ENCODE data around the gene LHPP.

LHPP gene

DNA sequence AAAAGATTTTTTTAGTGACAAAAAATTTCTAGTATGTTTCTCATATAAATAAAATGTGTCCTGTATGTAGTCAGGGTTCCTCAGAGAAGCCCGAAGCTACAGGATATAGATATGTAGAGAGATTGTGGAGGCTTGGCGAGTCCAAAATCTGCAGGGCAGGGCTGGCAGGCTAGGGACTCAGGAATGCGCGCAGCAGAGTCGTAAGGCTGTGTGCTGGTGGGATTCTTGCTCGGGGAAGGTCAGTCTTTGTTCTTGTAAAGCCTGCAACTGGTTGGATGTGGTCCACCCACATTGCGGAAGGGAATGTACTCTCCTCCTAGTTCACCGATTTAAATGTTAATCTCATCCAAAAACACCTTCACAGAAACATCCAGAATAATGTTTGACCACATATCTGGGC, 30.6 kb downstream of the LHPP start:
- H3K36me3 ChIP-seq (ENCODE audit: insufficient read depth, low read depth, low read length): peaks cover 25% of the 10 kb centered on the region
- H3K9me3 ChIP-seq (ENCODE audit: insufficient read depth, low read depth, low read length): no peaks in the 10 kb centered on the region; the same call in 1 of the 2 replicates
- no peak overlapping the region for H3K4me3 ChIP-seq (ENCODE audit: low read length)
- no peak overlapping the region for H3K9ac ChIP-seq (ENCODE audit: low read depth, low read length)
- no peak overlapping the region for H3K27ac ChIP-seq (ENCODE audit: low read length)
- no peaks in the 10 kb centered on the region for H3K4me1 ChIP-seq (ENCODE audit: insufficient read depth, low read length)
- H3K27me3 ChIP-seq (ENCODE audit: insufficient read depth, low read length): no peaks in the 10 kb centered on the region

DNA sequence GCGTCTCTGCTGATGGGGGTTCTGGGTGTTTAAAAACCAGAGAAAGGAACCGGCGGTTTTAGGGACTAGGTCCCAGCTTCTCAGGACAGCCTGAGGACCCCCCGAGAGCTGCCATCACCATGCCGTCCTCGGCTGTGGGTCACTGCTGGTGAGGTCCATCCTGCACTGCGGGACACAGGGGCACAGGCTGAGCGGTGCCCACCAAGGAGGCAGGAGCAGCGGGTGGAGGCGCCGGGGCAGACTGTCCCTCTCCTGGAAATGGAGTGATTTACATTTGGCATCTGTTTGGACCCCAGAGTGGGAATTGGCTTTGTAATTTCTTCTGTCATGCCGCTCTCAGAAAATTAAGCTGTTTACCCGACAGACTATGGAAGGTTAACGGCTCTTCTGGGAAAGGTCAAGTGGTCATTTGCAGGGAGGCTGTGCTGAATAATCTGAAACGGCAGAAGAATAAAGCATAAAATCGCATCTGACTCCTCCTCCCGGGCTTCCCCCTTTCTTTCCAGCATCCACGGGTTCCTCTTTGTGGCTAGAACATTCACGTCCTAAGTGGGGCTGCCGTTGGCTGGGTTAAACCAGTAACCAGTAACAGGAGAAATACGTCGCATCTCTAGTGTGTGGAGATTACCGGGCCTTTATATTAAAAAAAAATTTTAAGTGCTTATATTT, 31.7 kb downstream of the LHPP start:
- Histone ChIP-seq H3K27ac (ENCODE audit: low read length) (no peak overlapping the region), H3K27me3 (ENCODE audit: insufficient read depth, low read length) (no peaks in the 10 kb centered on the region), H3K4me3 (ENCODE audit: low read length) (no peak overlapping the region), H3K36me3 (ENCODE audit: insufficient read depth, low read depth, low read length) (peaks cover 23% of the 10 kb centered on the region), H3K9me3 (ENCODE audit: insufficient read depth, low read depth, low read length) (no peaks in the 10 kb centered on the region), H3K4me1 (ENCODE audit: insufficient read depth, low read length) (no peaks in the 10 kb centered on the region), H3K9ac (ENCODE audit: low read depth, low read length) (no peak overlapping the region)

DNA sequence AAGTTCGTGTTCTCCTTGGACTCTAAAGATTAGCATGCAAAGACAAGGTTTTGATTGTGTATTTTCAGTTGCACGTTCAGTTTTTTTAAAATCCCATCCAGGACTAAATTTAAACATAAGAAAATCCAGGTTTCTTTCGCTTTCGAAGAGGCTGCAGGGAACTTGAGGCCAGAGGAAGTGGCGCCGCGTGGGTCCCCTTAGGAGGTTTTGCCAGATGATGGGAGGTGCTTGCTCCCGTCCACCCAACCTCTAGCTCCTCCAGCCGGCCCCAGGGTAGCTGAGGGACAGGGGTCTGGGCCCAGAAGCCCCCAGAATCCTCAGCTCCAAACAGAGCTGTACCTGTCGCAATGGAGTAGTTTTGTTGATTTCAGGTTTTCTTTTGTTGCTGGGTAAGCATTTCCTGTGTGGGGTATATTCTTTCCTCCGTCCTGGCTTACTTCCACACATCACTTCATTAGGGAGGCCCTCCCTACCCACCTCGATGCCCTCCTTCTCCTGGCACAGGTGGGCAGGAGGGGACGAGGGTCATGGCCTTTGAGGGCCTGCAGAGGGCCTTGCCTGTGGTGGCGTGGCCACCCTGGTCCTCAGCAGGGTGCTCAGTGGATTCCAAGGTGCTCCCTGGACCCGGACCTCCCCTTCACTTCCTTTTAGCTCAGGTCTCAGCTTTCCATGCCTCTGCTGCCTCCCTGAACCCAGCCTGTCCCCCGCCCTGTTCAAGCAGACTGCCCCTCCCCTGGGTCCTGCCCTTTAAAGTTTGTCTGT, 32.6 kb downstream of the LHPP start:
- Histone ChIP-seq H3K9me3 (ENCODE audit: insufficient read depth, low read depth, low read length) (no peaks in the 10 kb centered on the region), H3K27ac (ENCODE audit: low read length) (no peak overlapping the region), H3K27me3 (ENCODE audit: insufficient read depth, low read length) (no peaks in the 10 kb centered on the region), H3K4me1 (ENCODE audit: insufficient read depth, low read length) (no peaks in the 10 kb centered on the region), H3K9ac (ENCODE audit: low read depth, low read length) (no peak overlapping the region), H3K4me3 (ENCODE audit: low read length) (no peak overlapping the region), H3K36me3 (ENCODE audit: insufficient read depth, low read depth, low read length) (peaks cover 14% of the 10 kb centered on the region; the same call in 1 of the 2 replicates)

DNA sequence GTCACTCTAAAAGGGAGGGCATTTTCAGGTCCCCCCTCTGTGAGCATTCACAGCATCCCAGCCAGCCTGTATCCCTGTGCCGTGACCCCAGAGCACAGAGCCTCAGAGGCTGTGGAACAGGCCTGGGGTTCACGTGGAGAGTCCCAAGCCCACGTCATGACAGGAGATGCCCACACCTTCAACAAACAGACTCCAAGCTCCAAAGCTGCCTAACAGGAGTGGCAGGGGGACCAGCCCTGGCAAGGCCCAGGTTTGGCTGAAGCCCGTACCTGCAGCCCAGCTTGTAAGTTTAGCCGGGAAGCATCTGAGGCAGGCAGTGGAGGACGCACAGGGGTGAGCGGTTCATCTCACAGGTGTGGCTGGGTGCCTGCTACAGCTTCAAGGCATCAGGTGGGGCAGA, 33.5 kb downstream of the LHPP start:
- Histone ChIP-seq H3K36me3 (ENCODE audit: insufficient read depth, low read depth, low read length) (peaks cover 16% of the 10 kb centered on the region; the same call in 1 of the 2 replicates), H3K27ac (ENCODE audit: low read length) (no peak overlapping the region), H3K9ac (ENCODE audit: low read depth, low read length) (no peak overlapping the region), H3K4me3 (ENCODE audit: low read length) (no peak overlapping the region), H3K9me3 (ENCODE audit: insufficient read depth, low read depth, low read length) (no peaks in the 10 kb centered on the region), H3K27me3 (ENCODE audit: insufficient read depth, low read length) (no peaks in the 10 kb centered on the region), H3K4me1 (ENCODE audit: insufficient read depth, low read length) (no peaks in the 10 kb centered on the region)

DNA sequence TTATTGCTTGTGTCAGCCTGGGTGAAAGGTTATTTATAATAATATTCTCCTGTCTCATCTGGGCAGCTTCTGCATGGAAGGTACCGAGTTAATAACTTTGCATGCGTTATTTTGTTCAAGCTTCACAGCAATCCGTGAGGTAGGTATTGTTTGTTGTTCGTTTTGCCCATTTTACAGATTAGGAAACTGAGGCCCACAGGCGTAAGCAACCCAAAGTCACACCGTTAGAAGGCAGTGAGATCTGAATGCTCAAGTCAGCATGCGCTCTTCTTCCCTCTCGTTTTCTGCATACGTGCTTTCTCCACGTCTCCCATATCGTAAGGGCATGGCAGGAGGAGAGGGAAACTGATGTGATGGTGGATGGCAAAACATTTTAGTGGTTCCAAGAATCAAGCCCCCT, 34.1 kb downstream of the LHPP start:
- Histone ChIP-seq H3K4me3 (ENCODE audit: low read length) (no peak overlapping the region), H3K27me3 (ENCODE audit: insufficient read depth, low read length) (no peaks in the 10 kb centered on the region), H3K9ac (ENCODE audit: low read depth, low read length) (no peak overlapping the region), H3K4me1 (ENCODE audit: insufficient read depth, low read length) (no peaks in the 10 kb centered on the region), H3K9me3 (ENCODE audit: insufficient read depth, low read depth, low read length) (peaks cover 4% of the 10 kb centered on the region), H3K27ac (ENCODE audit: low read length) (no peak overlapping the region), H3K36me3 (ENCODE audit: insufficient read depth, low read depth, low read length) (peaks cover 15% of the 10 kb centered on the region)

DNA sequence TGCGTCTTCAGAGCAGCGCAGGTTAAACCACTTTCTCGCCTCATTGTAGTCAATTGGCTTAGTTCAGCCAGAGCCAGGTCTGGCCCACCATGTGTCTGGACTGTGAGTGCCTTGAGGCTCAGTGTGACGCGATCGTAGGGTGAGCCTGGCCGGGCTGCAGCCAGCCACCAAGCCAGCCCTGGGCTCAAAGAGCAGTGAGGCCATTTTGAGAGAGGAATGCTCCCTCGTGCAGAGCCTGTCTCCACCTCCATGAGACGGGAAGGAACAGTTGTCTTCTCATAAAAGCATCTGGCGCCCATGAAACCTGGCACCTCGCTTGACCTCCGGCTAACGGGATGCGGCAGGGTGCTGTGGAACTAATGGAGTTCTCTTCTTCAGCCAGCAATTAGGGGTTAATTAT, 34.5 kb downstream of the LHPP start:
- Histone ChIP-seq H3K9ac (ENCODE audit: low read depth, low read length) (no peak overlapping the region), H3K4me3 (ENCODE audit: low read length) (no peak overlapping the region)

DNA sequence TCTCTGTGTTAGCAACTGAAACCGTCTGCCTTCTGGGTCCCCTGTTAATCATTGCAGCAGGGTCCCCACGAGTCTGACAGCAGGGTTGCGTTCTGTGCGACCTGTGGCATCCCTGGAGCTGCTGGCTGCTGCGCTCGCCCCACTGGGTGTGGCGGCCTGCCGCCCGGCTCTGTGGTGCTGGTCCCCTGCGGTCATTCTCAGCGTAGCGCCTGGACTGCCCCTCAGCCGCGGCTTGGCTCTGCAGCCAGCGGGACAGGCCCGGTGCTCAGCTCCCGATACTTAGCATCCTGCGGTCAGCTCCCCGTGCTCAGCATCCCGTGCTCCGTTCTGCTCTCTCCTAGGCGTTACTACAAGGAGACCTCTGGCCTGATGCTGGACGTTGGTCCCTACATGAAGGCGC, 35.0 kb downstream of the LHPP start:
- H3K27ac ChIP-seq (ENCODE audit: low read length): no peak overlapping the region
- peaks cover 20% of the 10 kb centered on the region for H3K36me3 ChIP-seq (ENCODE audit: insufficient read depth, low read depth, low read length)
- H3K4me3 ChIP-seq (ENCODE audit: low read length): no peak overlapping the region
- H3K9me3 ChIP-seq (ENCODE audit: insufficient read depth, low read depth, low read length): peaks cover 7% of the 10 kb centered on the region
- no peaks in the 10 kb centered on the region for H3K27me3 ChIP-seq (ENCODE audit: insufficient read depth, low read length)
- no peaks in the 10 kb centered on the region for H3K4me1 ChIP-seq (ENCODE audit: insufficient read depth, low read length)
- H3K9ac ChIP-seq (ENCODE audit: low read depth, low read length): no peak overlapping the region; the same call in 1 of the 2 replicates

More for the DNA sequence above, 34.5 kb downstream of the LHPP start:
- Histone ChIP-seq H3K27ac (ENCODE audit: low read length) (no peak overlapping the region), H3K36me3 (ENCODE audit: insufficient read depth, low read depth, low read length) (peaks cover 19% of the 10 kb centered on the region), H3K4me1 (ENCODE audit: insufficient read depth, low read length) (no peaks in the 10 kb centered on the region), H3K27me3 (ENCODE audit: insufficient read depth, low read length) (no peaks in the 10 kb centered on the region), H3K9me3 (ENCODE audit: insufficient read depth, low read depth, low read length) (peaks cover 7% of the 10 kb centered on the region)

DNA sequence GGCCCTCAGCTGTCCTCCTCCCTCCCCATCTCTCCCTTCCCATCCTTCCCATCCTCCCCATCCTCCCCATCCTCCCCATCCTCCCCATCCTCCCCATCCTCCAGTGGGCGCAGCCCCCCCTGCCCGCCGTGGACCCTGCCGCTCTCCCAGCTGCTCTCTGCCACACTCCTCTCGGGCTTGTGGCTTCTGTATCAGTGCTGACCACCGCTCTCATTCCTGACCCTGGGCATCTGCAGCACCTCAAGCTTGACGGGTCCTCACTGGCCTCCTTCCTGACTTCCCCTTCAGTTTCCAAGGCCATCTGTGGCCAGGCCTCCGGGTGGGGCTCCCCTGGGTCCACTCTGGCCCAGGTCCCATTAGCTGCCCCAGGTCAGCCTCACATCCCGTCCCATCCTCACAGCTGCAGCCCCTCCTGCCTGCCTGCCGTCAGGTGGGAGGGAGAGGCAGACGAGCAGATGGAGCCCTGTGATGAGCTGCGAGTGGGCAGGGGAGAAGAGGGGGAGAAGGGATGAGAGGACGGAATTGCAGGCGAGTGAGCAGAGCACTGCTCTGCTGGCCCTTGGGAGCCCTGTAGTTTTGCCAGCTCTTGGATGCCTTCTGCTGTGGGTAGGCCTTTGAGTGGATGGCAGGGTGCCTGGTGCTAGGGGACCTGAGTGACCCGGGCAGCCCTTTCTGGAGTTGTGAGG, 35.7 kb downstream of the LHPP start:
- H3K4me3 ChIP-seq (ENCODE audit: low read length): no peak overlapping the region

DNA sequence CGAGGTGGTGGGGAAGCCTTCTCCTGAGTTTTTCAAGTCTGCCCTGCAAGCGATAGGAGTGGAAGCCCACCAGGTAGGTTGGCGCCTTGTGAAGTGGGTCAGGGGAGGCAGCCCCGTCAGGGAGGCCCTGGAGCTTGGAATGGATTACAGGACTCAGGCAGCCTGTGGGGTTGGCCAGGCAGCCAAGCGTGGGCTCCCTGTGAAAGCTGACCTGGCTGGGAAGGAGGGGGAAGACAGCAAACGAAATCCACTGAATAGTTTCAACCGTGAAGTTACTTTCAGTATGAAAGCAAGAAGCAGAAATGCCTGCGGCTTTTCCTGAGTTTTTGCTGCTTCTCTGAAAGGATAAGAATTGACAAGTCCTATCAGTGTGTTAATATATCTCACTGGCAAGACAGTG, 36.4 kb downstream of the LHPP start:
- no peak overlapping the region for H3K9ac ChIP-seq (ENCODE audit: low read depth, low read length)
- H3K27me3 ChIP-seq (ENCODE audit: insufficient read depth, low read length): no peaks in the 10 kb centered on the region
- no peaks in the 10 kb centered on the region for H3K4me1 ChIP-seq (ENCODE audit: insufficient read depth, low read length)
- H3K9me3 ChIP-seq (ENCODE audit: insufficient read depth, low read depth, low read length): peaks cover 7% of the 10 kb centered on the region
- H3K27ac ChIP-seq (ENCODE audit: low read length): no peak overlapping the region
- no peak overlapping the region for H3K4me3 ChIP-seq (ENCODE audit: low read length)
- H3K36me3 ChIP-seq (ENCODE audit: insufficient read depth, low read depth, low read length): peaks cover 20% of the 10 kb centered on the region

More for the DNA sequence above, 35.7 kb downstream of the LHPP start:
- H3K27me3 ChIP-seq (ENCODE audit: insufficient read depth, low read length): no peaks in the 10 kb centered on the region
- H3K9ac ChIP-seq (ENCODE audit: low read depth, low read length): no peak overlapping the region
- peaks cover 20% of the 10 kb centered on the region for H3K36me3 ChIP-seq (ENCODE audit: insufficient read depth, low read depth, low read length)
- H3K4me1 ChIP-seq (ENCODE audit: insufficient read depth, low read length): no peaks in the 10 kb centered on the region
- no peak overlapping the region for H3K27ac ChIP-seq (ENCODE audit: low read length)
- H3K9me3 ChIP-seq (ENCODE audit: insufficient read depth, low read depth, low read length): peaks cover 7% of the 10 kb centered on the region

DNA sequence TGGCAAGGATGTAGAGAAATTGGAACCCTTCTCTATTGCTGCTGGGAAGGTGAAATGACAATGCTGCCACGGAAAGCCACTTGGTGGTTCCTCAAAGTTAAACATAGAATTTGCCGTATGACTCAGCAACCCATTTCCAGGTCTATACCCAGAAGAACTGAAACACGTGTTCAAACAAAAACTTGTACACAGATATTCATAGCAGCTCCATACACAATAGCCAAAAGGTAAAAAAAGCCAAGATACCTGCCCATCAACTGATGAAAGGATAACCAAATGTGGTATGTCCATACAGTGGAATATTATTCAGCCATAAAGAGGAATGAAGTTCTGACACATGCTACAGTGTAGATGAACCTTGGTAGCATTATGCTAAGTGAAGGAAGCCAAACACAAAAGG, 39.1 kb downstream of the LHPP start:
- H3K27me3 ChIP-seq (ENCODE audit: insufficient read depth, low read length): no peaks in the 10 kb centered on the region
- H3K4me1 ChIP-seq (ENCODE audit: insufficient read depth, low read length): no peaks in the 10 kb centered on the region; the same call in 1 of the 2 replicates
- no peak overlapping the region for H3K4me3 ChIP-seq (ENCODE audit: low read length)
- H3K27ac ChIP-seq (ENCODE audit: low read length): no peak overlapping the region
- peaks cover 7% of the 10 kb centered on the region for H3K9me3 ChIP-seq (ENCODE audit: insufficient read depth, low read depth, low read length)
- H3K36me3 ChIP-seq (ENCODE audit: insufficient read depth, low read depth, low read length): peaks cover 18% of the 10 kb centered on the region
- no peak overlapping the region for H3K9ac ChIP-seq (ENCODE audit: low read depth, low read length)

DNA sequence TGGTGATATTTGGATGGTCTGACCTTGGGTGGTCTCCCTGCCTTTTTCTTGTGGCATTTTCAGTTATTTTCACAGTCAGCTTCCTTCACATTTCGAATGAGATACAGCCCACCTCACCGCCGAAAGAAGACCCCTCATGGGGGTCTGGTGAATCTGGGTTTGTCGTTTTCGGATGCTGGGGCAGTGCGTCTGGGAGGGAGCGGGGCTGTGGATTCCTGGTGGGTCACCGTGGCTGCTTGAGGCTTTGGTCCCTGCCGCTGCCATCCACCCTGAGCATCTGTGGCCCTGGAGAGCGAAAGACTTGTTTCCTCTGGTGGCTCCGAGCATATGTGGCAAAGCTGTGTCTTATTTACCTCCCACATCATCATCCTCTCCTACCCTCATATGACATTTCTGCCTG, 43.1 kb downstream of the LHPP start:
- no peak overlapping the region for H3K9ac ChIP-seq (ENCODE audit: low read depth, low read length)
- no peaks in the 10 kb centered on the region; the same call in 1 of the 2 replicates for H3K4me1 ChIP-seq (ENCODE audit: insufficient read depth, low read length)
- H3K9me3 ChIP-seq (ENCODE audit: insufficient read depth, low read depth, low read length): peaks cover 7% of the 10 kb centered on the region
- no peak overlapping the region for H3K27ac ChIP-seq (ENCODE audit: low read length)
- H3K27me3 ChIP-seq (ENCODE audit: insufficient read depth, low read length): no peaks in the 10 kb centered on the region
- H3K36me3 ChIP-seq (ENCODE audit: insufficient read depth, low read depth, low read length): peaks cover 11% of the 10 kb centered on the region
- no peak overlapping the region for H3K4me3 ChIP-seq (ENCODE audit: low read length)

Data from iPS-20b (cell line).